GM12878 (cell line): ENCODE data around the gene LRRC15. TPM values are rescaled to one million over a fixed set of nuclear protein-coding genes. Genes with fewer than 3 reads are reported as not detected.

ENCODE experiments used
- ATAC-seq: fragments of 200-7000 bp; cut with Tn5 transposase; 3 replicates; pipeline ENCODE4 v1.9.1; 2020; ENCODE audit warnings: mild to moderate bottlenecking, moderate library complexity
- BruUV-seq: library from RNA; stranded (reverse); fragments of 400-500 nt; replicated peaks from 2 replicates; lab custom pipeline; 2021; lab: Mats Ljungman, UMichigan
- CTCF ChIA-PET: fragments of 300-600 bp; sonication (Branson Sonifier 250); formaldehyde crosslinking; extraction: SDS; loops from one replicate; lab custom pipeline; 2021; ENCODE audit warnings: inconsistent platforms; lab: Yijun Ruan, JAX
- POLR2A ChIA-PET: fragments of 350-600 bp; formaldehyde crosslinking; extraction: SDS; loops from one replicate; lab custom pipeline; 2021; ENCODE audit warnings: inconsistent platforms; lab: Charles Lee
- RAD21 ChIA-PET: fragments of 300-600 bp; sonication (Branson Sonifier 250); formaldehyde crosslinking; loops from one replicate; lab custom pipeline; 2023; ENCODE audit warnings: antibody characterized with exemption; ENCODE audit not compliant: unreplicated experiment; lab: Charles Lee
- SMC1A ChIA-PET: fragments of 300-600 bp; sonication (Branson Sonifier 250); formaldehyde crosslinking; loops from one replicate; lab custom pipeline; 2023; ENCODE audit not compliant: unreplicated experiment, uncharacterized antibody; lab: Charles Lee
- DNase-seq: peaks from one replicate; pipeline ENCODE4 v3.0.0-alpha.2; 2011; ENCODE audit warnings: low read depth, low spot score
- FAIRE-seq: peaks from 3 replicates; lab custom pipeline; 2011; peaks lifted over from hg19 to GRCh38; lab: Jason Lieb, UNC
- H2AFZ ChIP-seq: 2 replicates; pipeline ENCODE4 v1.6.0; 2011; ENCODE audit warnings: low read depth, low read length, control low read depth; ENCODE audit not compliant: control insufficient read depth
- H3K27ac ChIP-seq: 2 replicates; pipeline ENCODE4 v1.5.1; 2011; ENCODE audit warnings: control low read depth; ENCODE audit not compliant: control insufficient read depth, insufficient read depth
- H3K27me3 ChIP-seq, 2 experiments: replicated peaks in 1 of 2; 2 replicates each; pipeline versions ENCODE4 v1.6.0 to v1.6.1; 2011; ENCODE audit warnings: low read length in 1 of 2; ENCODE audit not compliant: control insufficient read depth in 2 of 2, insufficient read depth in 2 of 2
- H3K36me3 ChIP-seq, 2 experiments: 2 replicates each; pipeline ENCODE4 v1.5.1; 2011; ENCODE audit warnings: low read length in 1 of 2; ENCODE audit not compliant: control insufficient read depth in 2 of 2, insufficient read depth in 2 of 2
- H3K4me1 ChIP-seq: 2 replicates; pipeline ENCODE4 v1.6.1; 2011; ENCODE audit warnings: mild to moderate bottlenecking, low read length, moderate library complexity, mixed read lengths; ENCODE audit not compliant: control insufficient read depth, insufficient read depth
- H3K4me2 ChIP-seq: 2 replicates; pipeline ENCODE4 v1.6.0; 2011; ENCODE audit warnings: control low read depth; ENCODE audit not compliant: control insufficient read depth, insufficient read depth
- H3K4me3 ChIP-seq: fragments of 200-600 bp; sonication (generic); 2 replicates; pipeline ENCODE4 v1.5.1; 2016
- H3K79me2 ChIP-seq: 2 replicates; pipeline ENCODE4 v1.6.0; 2011; ENCODE audit warnings: low read length; ENCODE audit not compliant: control insufficient read depth, insufficient read depth
- H3K9ac ChIP-seq: 2 replicates; pipeline ENCODE4 v1.8.0; 2011; ENCODE audit warnings: low read length, control low read depth, mixed read lengths; ENCODE audit not compliant: control insufficient read depth, insufficient read depth
- H3K9me3 ChIP-seq: replicated peaks from 3 replicates; pipeline ENCODE4 v1.5.1; 2011; ENCODE audit warnings: mild to moderate bottlenecking, low read length; ENCODE audit not compliant: control insufficient read depth, insufficient read depth
- H4K20me1 ChIP-seq: 2 replicates; pipeline ENCODE4 v1.6.0; 2011; ENCODE audit not compliant: control insufficient read depth, insufficient read depth
- ELK1 ChIP-seq: IDR thresholded peaks from 2 replicates; pipeline ENCODE4 v1.6.1; 2012; ENCODE audit warnings: low read depth, low read length, improper control_type of control experiment
- SUZ12 ChIP-seq: fragments of 200-600 bp; sonication (generic); IDR thresholded peaks from one replicate; pipeline ENCODE4 v1.6.1; 2018; ENCODE audit warnings: antibody characterized with exemption, mild to moderate bottlenecking; ENCODE audit not compliant: unreplicated experiment
- TCF3 ChIP-seq: IDR thresholded peaks from 2 replicates; pipeline ENCODE4 v1.6.1; 2012; ENCODE audit warnings: low read depth, mild to moderate bottlenecking, low read length, borderline replicate concordance; ENCODE audit not compliant: insufficient read depth
- YY1 ChIP-seq: IDR thresholded peaks from 2 replicates; pipeline ENCODE4 v1.6.1; 2011; ENCODE audit warnings: low read depth, mild to moderate bottlenecking, low read length
- WGBS: methylation state at CpG from one replicate; pipeline ENCODE4 v1.1.6; 2016; ENCODE audit warnings: low lambda C conversion rate; ENCODE audit not compliant: insufficient replicate concordance, insufficient coverage; ENCODE audit errors: missing lambda C conversion rate; 5-methylcytosine and 5-hydroxymethylcytosine counted together
- in situ Hi-C: fragments of 300-500 bp; cut with MboI; formaldehyde crosslinking; loops from 9 replicates; pipeline ENCODE4 v1.14.3; 2018; ENCODE audit warnings: mixed read lengths
- intact Hi-C: fragments of 100-400 bp; cut with micrococcal nuclease; formaldehyde crosslinking; loops from one replicate; pipeline ENCODE4 v1.14.2; 2022; ENCODE audit not compliant: unreplicated experiment
- polyA plus RNA-seq, 11 experiments: library from polyadenylated mRNA; depleted of rRNA in 4 of 11; unstranded in 6 of 11; stranded (reverse) in 5 of 11; fragments of >200 nt; fragmentation: Nextera tagmentation in 4 of 11; fragmentation: Illumina TruSeq in 1 of 11; extraction: Ambion mirVana in 4 of 11; extraction: Trizol in 1 of 11; gene quantifications; 1 replicate in 1 of 11; 2 replicates in 10 of 11; pipeline versions ENCODE4 v1.2.1 to v1.2.3, GENCODE V29; 2011 to 2016; ENCODE audit warnings: inconsistent platforms in 2 of 11, missing spikeins in 2 of 11, low read depth in 1 of 11
- total RNA-seq, 4 experiments: library from RNA; depleted of rRNA in 3 of 4; stranded (reverse); fragments of >200 nt in 3 of 4; fragmentation: Illumina TruSeq in 1 of 4; extraction: Trizol in 1 of 4; gene quantifications; 2 replicates each; pipeline versions ENCODE4 v1.2.1 to v1.2.3, GENCODE V29; 2013 to 2021
- TF ChIP-seq, protein P1 (sequence below): fragments of 450-650 bp; IDR thresholded peaks from 2 replicates; pipeline ENCODE4 v1.6.1; 2017; ENCODE audit warnings: antibody characterized with exemption, mild to moderate bottlenecking, moderate library complexity
- TF ChIP-seq, protein P2 (sequence below): IDR thresholded peaks from 2 replicates; pipeline ENCODE4 v1.6.1; 2012; ENCODE audit warnings: mild to moderate bottlenecking, low read depth, low read length

The LRRC15 gene
- total and polyA plus RNA-seq, 10 of the 15 experiments (the other 5 are each of a cell fraction or from before 2014, with no cell fraction given) = not detected

- no peak for TF ChIP-seq ELK1
- 70% methylated on average over 14 of the region's 16 CpGs for WGBS
- Histone ChIP-seq H2AFZ (no peak overlapping the region), H3K36me3 (no peaks in the 10 kb centered on the region), H3K9ac (no peak overlapping the region), H3K4me1 (peaks cover 24% of the 10 kb centered on the region), H3K4me3 (no peak overlapping the region), H3K4me2 (no peak overlapping the region), H3K9me3 (no peaks in the 10 kb centered on the region; the same call in 2 of the 3 replicates), H3K27ac (no peak overlapping the region), H4K20me1 (no peaks in the 10 kb centered on the region), H3K79me2 (no peaks in the 10 kb centered on the region), H3K27me3 (no peaks in the 10 kb centered on the region; a peak in 1 of 4 replicates)
- FAIRE-seq (no peak), DNase-seq (no peak), ATAC-seq (no peak)
- CTCF ChIA-PET = interaction anchor here (1.3 to 1.9 kb wide), 2 partner anchors 184 to 530 kb away, joined by 3 to 4 read pairs; no protein-coding TSS in a partner anchor
- no TSS peak for BruUV-seq
- RAD21 ChIA-PET = interaction anchor here (0.7 to 1.4 kb wide), 3 partner anchors 15 to 182 kb away, joined by 3 to 4 read pairs (median 4); partner anchors contain the start of gene HES1
- POLR2A ChIA-PET = no interaction called here
- SMC1A ChIA-PET = interaction anchor here (1.0 kb wide), 2 partner anchors 524 to 675 kb away, joined by 3 to 4 read pairs; no protein-coding TSS in a partner anchor
- in situ Hi-C loops = loop anchor here (5.0 kb wide), 1 partner anchor 651 kb away; no protein-coding TSS in a partner anchor
- intact Hi-C loops = loop anchor here (10.0 kb wide), 1 partner anchor 338 kb away; no protein-coding TSS in a partner anchor
Measured at GRCh38 chr3:194312743-194313281, 56.7 kb downstream of the LRRC15 start.

GRCh38 chr3:194312186-194312742 is 57.3 kb downstream of the LRRC15 start:
- Histone ChIP-seq H3K4me1 (peaks cover 29% of the 10 kb centered on the region), H3K4me3 (no peak overlapping the region), H4K20me1 (no peaks in the 10 kb centered on the region), H3K27ac (no peak overlapping the region), H3K9ac (no peak overlapping the region), H3K79me2 (no peaks in the 10 kb centered on the region), H3K36me3 (no peaks in the 10 kb centered on the region), H2AFZ (no peak overlapping the region), H3K9me3 (no peaks in the 10 kb centered on the region), H3K4me2 (no peak overlapping the region), H3K27me3 (no peaks in the 10 kb centered on the region; a peak in 1 of 4 replicates)
- RAD21 ChIA-PET = no interaction called here
- ATAC-seq (no peak), FAIRE-seq (no peak), DNase-seq (no peak)
- no TSS peak for BruUV-seq
- SMC1A ChIA-PET = no interaction called here
- in situ Hi-C loops = loop anchor here (5.0 kb wide), 1 partner anchor 650 kb away; no protein-coding TSS in a partner anchor
- intact Hi-C loops = loop anchor here (10.0 kb wide), 1 partner anchor 337 kb away; no protein-coding TSS in a partner anchor
- 72% methylated on average over 7 of the region's 7 CpGs for WGBS
- POLR2A ChIA-PET = no interaction called here
- CTCF ChIA-PET = interaction anchor here (1.4 kb wide), 1 partner anchor 646 kb away, joined by 6 read pairs; no protein-coding TSS in a partner anchor
- TF ChIP-seq TCF3 (no peak), YY1 (no peak), SUZ12 (no peak)
- TF ChIP-seq, protein P1, sequence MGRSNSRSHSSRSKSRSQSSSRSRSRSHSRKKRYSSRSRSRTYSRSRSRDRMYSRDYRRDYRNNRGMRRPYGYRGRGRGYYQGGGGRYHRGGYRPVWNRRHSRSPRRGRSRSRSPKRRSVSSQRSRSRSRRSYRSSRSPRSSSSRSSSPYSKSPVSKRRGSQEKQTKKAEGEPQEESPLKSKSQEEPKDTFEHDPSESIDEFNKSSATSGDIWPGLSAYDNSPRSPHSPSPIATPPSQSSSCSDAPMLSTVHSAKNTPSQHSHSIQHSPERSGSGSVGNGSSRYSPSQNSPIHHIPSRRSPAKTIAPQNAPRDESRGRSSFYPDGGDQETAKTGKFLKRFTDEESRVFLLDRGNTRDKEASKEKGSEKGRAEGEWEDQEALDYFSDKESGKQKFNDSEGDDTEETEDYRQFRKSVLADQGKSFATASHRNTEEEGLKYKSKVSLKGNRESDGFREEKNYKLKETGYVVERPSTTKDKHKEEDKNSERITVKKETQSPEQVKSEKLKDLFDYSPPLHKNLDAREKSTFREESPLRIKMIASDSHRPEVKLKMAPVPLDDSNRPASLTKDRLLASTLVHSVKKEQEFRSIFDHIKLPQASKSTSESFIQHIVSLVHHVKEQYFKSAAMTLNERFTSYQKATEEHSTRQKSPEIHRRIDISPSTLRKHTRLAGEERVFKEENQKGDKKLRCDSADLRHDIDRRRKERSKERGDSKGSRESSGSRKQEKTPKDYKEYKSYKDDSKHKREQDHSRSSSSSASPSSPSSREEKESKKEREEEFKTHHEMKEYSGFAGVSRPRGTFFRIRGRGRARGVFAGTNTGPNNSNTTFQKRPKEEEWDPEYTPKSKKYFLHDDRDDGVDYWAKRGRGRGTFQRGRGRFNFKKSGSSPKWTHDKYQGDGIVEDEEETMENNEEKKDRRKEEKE = no peak
- TF ChIP-seq, protein P2, sequence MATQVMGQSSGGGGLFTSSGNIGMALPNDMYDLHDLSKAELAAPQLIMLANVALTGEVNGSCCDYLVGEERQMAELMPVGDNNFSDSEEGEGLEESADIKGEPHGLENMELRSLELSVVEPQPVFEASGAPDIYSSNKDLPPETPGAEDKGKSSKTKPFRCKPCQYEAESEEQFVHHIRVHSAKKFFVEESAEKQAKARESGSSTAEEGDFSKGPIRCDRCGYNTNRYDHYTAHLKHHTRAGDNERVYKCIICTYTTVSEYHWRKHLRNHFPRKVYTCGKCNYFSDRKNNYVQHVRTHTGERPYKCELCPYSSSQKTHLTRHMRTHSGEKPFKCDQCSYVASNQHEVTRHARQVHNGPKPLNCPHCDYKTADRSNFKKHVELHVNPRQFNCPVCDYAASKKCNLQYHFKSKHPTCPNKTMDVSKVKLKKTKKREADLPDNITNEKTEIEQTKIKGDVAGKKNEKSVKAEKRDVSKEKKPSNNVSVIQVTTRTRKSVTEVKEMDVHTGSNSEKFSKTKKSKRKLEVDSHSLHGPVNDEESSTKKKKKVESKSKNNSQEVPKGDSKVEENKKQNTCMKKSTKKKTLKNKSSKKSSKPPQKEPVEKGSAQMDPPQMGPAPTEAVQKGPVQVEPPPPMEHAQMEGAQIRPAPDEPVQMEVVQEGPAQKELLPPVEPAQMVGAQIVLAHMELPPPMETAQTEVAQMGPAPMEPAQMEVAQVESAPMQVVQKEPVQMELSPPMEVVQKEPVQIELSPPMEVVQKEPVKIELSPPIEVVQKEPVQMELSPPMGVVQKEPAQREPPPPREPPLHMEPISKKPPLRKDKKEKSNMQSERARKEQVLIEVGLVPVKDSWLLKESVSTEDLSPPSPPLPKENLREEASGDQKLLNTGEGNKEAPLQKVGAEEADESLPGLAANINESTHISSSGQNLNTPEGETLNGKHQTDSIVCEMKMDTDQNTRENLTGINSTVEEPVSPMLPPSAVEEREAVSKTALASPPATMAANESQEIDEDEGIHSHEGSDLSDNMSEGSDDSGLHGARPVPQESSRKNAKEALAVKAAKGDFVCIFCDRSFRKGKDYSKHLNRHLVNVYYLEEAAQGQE = no peak
